GM21390 (cell line): ENCODE measurements around the gene CRYGC.
A peak's percentile ranks its signal among the peaks of the same experiment; 100 is the strongest.

ENCODE experiments used
- ATAC-seq: cut with Tn5 transposase; IDR thresholded peaks from one replicate; pipeline ENCODE4 v1.9.1; 2021; ENCODE audit not compliant: unreplicated experiment

The CRYGC gene

GRCh38 chr2:208129744-208130711 lies at the start of gene CRYGC:
TSS of gene CRYGC (minus strand) at chr2:208129828. CDS start at chr2:208129792, 36 bp downstream.
- ATAC-seq, result no peak

GRCh38 chr2:208179028-208179609 lies 49.5 kb upstream of the CRYGC start:
- ATAC-seq, result no peak

GRCh38 chr2:208175840-208176153 lies 46.2 kb upstream of the CRYGC start:
- ATAC-seq, result no peak

- ATAC-seq, result peak; percentile 99
Measured at GRCh38 chr2:208175069-208175839, 45.6 kb upstream of the CRYGC start.

GRCh38 chr2:208174144-208174543 lies 44.5 kb upstream of the CRYGC start:
- ATAC-seq, result no peak

- no peak for ATAC-seq
Measured at GRCh38 chr2:208172125-208172524, 42.5 kb upstream of the CRYGC start.

- ATAC-seq, result no peak
Measured at GRCh38 chr2:208164951-208165755, 35.5 kb upstream of the CRYGC start.

GRCh38 chr2:208163489-208163888 lies 33.9 kb upstream of the CRYGC start, which contains the start of gene CRYGA:
TSS of gene CRYGA (minus strand) at chr2:208163589. CDS start at chr2:208163556, 33 bp downstream.
- no peak for ATAC-seq

GRCh38 chr2:208156439-208156838 lies 26.8 kb upstream of the CRYGC start:
- no peak for ATAC-seq

- ATAC-seq, result no peak
Measured at GRCh38 chr2:208153156-208153555, 23.5 kb upstream of the CRYGC start.

GRCh38 chr2:208150956-208151355 lies 21.3 kb upstream of the CRYGC start:
- ATAC-seq, result no peak

- ATAC-seq, result no peak
Measured at GRCh38 chr2:208150094-208150493, 20.5 kb upstream of the CRYGC start.

- no peak for ATAC-seq
Measured at GRCh38 chr2:208148803-208149202, 19.2 kb upstream of the CRYGC start.

GRCh38 chr2:208147759-208148158 lies 18.1 kb upstream of the CRYGC start:
- no peak for ATAC-seq

- ATAC-seq, result no peak
Measured at GRCh38 chr2:208147008-208147407, 17.4 kb upstream of the CRYGC start.

GRCh38 chr2:208146006-208146405 lies 16.4 kb upstream of the CRYGC start, which contains the start of gene CRYGB:
TSS of gene CRYGB (minus strand) at chr2:208146158. CDS start at chr2:208146120, 38 bp downstream.
- no peak for ATAC-seq

GRCh38 chr2:208142925-208143799 lies 13.5 kb upstream of the CRYGC start:
- ATAC-seq, result no peak

GRCh38 chr2:208142240-208142924 lies 12.8 kb upstream of the CRYGC start:
- ATAC-seq, result no peak

- ATAC-seq, result no peak
Measured at GRCh38 chr2:208139447-208139846, 9.8 kb upstream of the CRYGC start.
